Fibroblast of the aortic adventitia (primary cell): Measurements from ENCODE around the gene KLHL33. TPM values are rescaled to one million over a fixed set of nuclear protein-coding genes. Genes with fewer than 3 reads are reported as not detected.

Experiments
- DNase-seq: peaks from one replicate; pipeline ENCODE4 v3.0.0-alpha.2; 2010; ENCODE audit warnings: low read depth
- H3K4me3 ChIP-seq: 2 replicates; pipeline ENCODE4 v1.5.1; 2011; ENCODE audit warnings: low read depth, mild to moderate bottlenecking, control low read depth, low read length, moderate library complexity
- CTCF ChIP-seq: IDR thresholded peaks from 2 replicates; pipeline ENCODE4 v1.5.1; 2011; ENCODE audit warnings: mild to moderate bottlenecking, low read length, control low read depth, inconsistent platforms; ENCODE audit not compliant: insufficient read depth
- small RNA-seq: library from RNA; depleted of rRNA; stranded (forward); fragments of <200 nt; gene quantifications from one replicate; pipeline ENCODE3, GENCODE V24; 2012
- total RNA-seq: library from RNA; depleted of rRNA; stranded (reverse); fragments of >200 nt; gene quantifications from 2 replicates; pipeline ENCODE4 v1.2.3, GENCODE V29; 2012; ENCODE audit warnings: low replicate concordance

The KLHL33 gene
- total RNA-seq, 1 donor = 0.18 TPM

- DNase-seq = no peak
- no peak for TF ChIP-seq CTCF
Observed at GRCh38 chr14:20377171-20377570, 58.8 kb downstream of the KLHL33 start.

DNA sequence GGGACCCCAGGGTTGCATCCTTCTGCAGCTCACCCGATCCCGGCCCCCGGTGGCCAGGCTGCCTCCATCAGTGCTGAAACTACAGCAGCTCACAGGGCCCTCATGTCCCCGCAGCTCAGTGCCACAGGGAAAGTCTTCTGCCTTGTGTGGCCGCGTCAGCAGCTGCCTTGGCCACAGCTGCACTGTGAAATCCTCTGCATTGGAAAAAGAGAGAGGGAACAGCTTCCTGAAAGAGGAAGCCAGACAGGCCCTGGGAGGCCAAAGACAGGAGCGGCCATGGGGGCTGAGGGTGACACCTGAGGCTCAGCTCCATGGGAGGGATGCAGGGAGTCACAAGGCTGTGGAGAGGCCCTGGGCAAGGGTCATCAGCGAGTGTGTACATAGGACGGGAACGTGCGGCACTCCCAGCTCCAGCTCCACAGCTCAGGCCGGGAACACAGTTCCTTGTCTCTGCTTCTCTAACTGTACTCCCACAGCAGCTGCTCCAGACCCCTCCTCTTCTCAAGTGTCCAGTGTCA, 59.8 kb downstream of the KLHL33 start:
- no peak overlapping the region for H3K4me3 ChIP-seq
- no peak for DNase-seq
- no peak for TF ChIP-seq CTCF

More at GRCh38 chr14:20377171-20377570, 58.8 kb downstream of the KLHL33 start:
- H3K4me3 ChIP-seq = no peak overlapping the region

Small RNA genes within 50 kb of the gene (small RNA-seq; reads per million reads assigned to genes)
- gene RNA5SP382 = 1.5 reads per million, percentile 54 among the genes with 10 or more reads in this experiment

Other genes starting within 250 kb of the KLHL33 start
- not detected in 2 replicates for gene OR11G2, start 245.3 kb downstream of the KLHL33 start, total RNA-seq
- gene OR11H6, start 212.5 kb downstream of the KLHL33 start, total RNA-seq = not detected in 2 replicates
- gene OR11H7, start 207.2 kb downstream of the KLHL33 start, total RNA-seq = not detected in 2 replicates
- gene OR11H4, start 196.9 kb downstream of the KLHL33 start, total RNA-seq = not detected in 2 replicates
- 16.6 and 49.7 TPM in 2 replicates for gene TTC5, start 130.2 kb downstream of the KLHL33 start, total RNA-seq
- gene CCNB1IP1, start 102.9 kb downstream of the KLHL33 start, total RNA-seq = 24.4 and 38.6 TPM in 2 replicates
- gene PARP2, start 92.5 kb downstream of the KLHL33 start, total RNA-seq = 5.6 and 19.9 TPM in 2 replicates
- 17.7 and 17.8 TPM in 2 replicates for gene TEP1, start 22.7 kb downstream of the KLHL33 start, total RNA-seq
- gene OSGEP, start 18.6 kb upstream of the KLHL33 start, total RNA-seq = 31.2 and 45.6 TPM in 2 replicates
- gene APEX1, start 19.1 kb upstream of the KLHL33 start, total RNA-seq = 58.8 and 358 TPM in 2 replicates
- 23.7 and 25.3 TPM in 2 replicates for gene PIP4P1, start 25.3 kb upstream of the KLHL33 start, total RNA-seq
- 14.7 and 39.2 TPM in 2 replicates for gene PNP, start 33.2 kb upstream of the KLHL33 start, total RNA-seq
- 0.25 TPM in 1 of 2 replicates, not detected in the other for gene RNASE10, start 69.4 kb upstream of the KLHL33 start, total RNA-seq
- not detected in 2 replicates for gene RNASE9, start 124.9 kb upstream of the KLHL33 start, total RNA-seq
- gene RNASE11, start 151.8 kb upstream of the KLHL33 start, total RNA-seq = not detected in 2 replicates
- gene RNASE12, start 155.2 kb upstream of the KLHL33 start, total RNA-seq = not detected in 2 replicates
- not detected in 2 replicates for gene OR6S1, start 205.5 kb upstream of the KLHL33 start, total RNA-seq
- 4.8 and 24.1 TPM in 2 replicates for gene RNASE4, start 248.4 kb upstream of the KLHL33 start, total RNA-seq